Hepatocyte (in vitro differentiated cells): ENCODE measurements around the gene GPD1L. TPM values are rescaled to one million over a fixed set of nuclear protein-coding genes. Genes with fewer than 3 reads are reported as not detected.
"Not testable (repeated sequence)": the region's sequence is repeated elsewhere in the genome, so short reads cannot be mapped to it uniquely, and the experiment has no call there.

Experiments used
- DNase-seq: peaks from one replicate; pipeline ENCODE4 v3.0.0-alpha.2; 2016; ENCODE audit warnings: low spot score
- H2AFZ ChIP-seq: fragments of 200-600 bp; sonication (generic); 2 replicates; pipeline ENCODE4 v1.6.0; 2016; ENCODE audit warnings: antibody characterized with exemption, mild to moderate bottlenecking
- H3K27ac ChIP-seq: fragments of 200-600 bp; sonication (generic); 2 replicates; pipeline ENCODE4 v1.5.1; 2016; ENCODE audit warnings: mild to moderate bottlenecking
- H3K27me3 ChIP-seq: fragments of 200-600 bp; sonication (generic); 2 replicates; pipeline ENCODE4 v1.6.1; 2016
- H3K36me3 ChIP-seq: fragments of 200-600 bp; sonication (generic); replicated peaks from 2 replicates; pipeline ENCODE4 v1.5.1; 2016; ENCODE audit warnings: low read depth; ENCODE audit not compliant: insufficient read depth
- H3K4me1 ChIP-seq: fragments of 200-600 bp; sonication (generic); 2 replicates; pipeline ENCODE4 v1.5.1; 2016; ENCODE audit warnings: mild to moderate bottlenecking, moderate library complexity; ENCODE audit not compliant: insufficient read depth
- H3K4me2 ChIP-seq: fragments of 200-600 bp; sonication (generic); 2 replicates; pipeline ENCODE4 v1.6.0; 2016
- H3K4me3 ChIP-seq: fragments of 200-600 bp; sonication (generic); 2 replicates; pipeline ENCODE4 v1.5.1; 2016; ENCODE audit warnings: mild to moderate bottlenecking
- H3K79me2 ChIP-seq: fragments of 200-600 bp; sonication (generic); 2 replicates; pipeline ENCODE4 v1.6.0; 2017; ENCODE audit warnings: mild to moderate bottlenecking
- H3K9me2 ChIP-seq: fragments of 200-600 bp; sonication (generic); replicated peaks from 2 replicates; pipeline ENCODE4 v1.6.0; 2017; ENCODE audit warnings: mild to moderate bottlenecking; ENCODE audit not compliant: insufficient read depth
- H3K9me3 ChIP-seq: fragments of 200-600 bp; sonication (generic); 2 replicates; pipeline ENCODE4 v1.5.1; 2016; ENCODE audit warnings: low read depth, mild to moderate bottlenecking
- H4K20me1 ChIP-seq: fragments of 200-600 bp; sonication (generic); 2 replicates; pipeline ENCODE4 v1.6.0; 2016; ENCODE audit warnings: mild to moderate bottlenecking; ENCODE audit not compliant: insufficient read depth, poor library complexity, severe bottlenecking
- EZH2 ChIP-seq: fragments of 200-600 bp; sonication (generic); IDR thresholded peaks from 2 replicates; pipeline ENCODE4 v1.6.1; 2016; ENCODE audit warnings: antibody characterized with exemption, mild to moderate bottlenecking, borderline replicate concordance
- EZH2phosphoT487 ChIP-seq: fragments of 200-600 bp; sonication (generic); IDR thresholded peaks from one replicate; pipeline ENCODE4 v1.6.1; 2018; ENCODE audit warnings: antibody characterized with exemption, mild to moderate bottlenecking, low read depth, moderate library complexity; ENCODE audit not compliant: unreplicated experiment, severe bottlenecking
- WGBS: methylation state at CpG from one replicate; pipeline ENCODE4 v1.1.6; 2016; ENCODE audit warnings: low lambda C conversion rate; ENCODE audit errors: missing lambda C conversion rate; 5-methylcytosine and 5-hydroxymethylcytosine counted together
- polyA plus RNA-seq: library from polyadenylated mRNA; unstranded; fragments of >200 nt; fragmentation: Nextera tagmentation; extraction: Ambion mirVana; gene quantifications from 2 replicates; pipeline ENCODE4 v1.2.1, GENCODE V29; 2016
- total RNA-seq: library from RNA; depleted of rRNA; stranded (reverse); fragments of >200 nt; gene quantifications from 2 replicates; pipeline ENCODE4 v1.2.3, GENCODE V29; 2014
- TF ChIP-seq, protein P1 (sequence below): fragments of 200-600 bp; sonication (generic); IDR thresholded peaks from 2 replicates; pipeline ENCODE4 v1.5.1; 2016; ENCODE audit warnings: antibody characterized with exemption, mild to moderate bottlenecking; ENCODE audit not compliant: poor library complexity

Gene GPD1L
- total and polyA plus RNA-seq, 2 experiments from 2014 or later = 6.8 to 15.2 TPM

GRCh38 chr3:32111560-32111959, 5.1 kb downstream of the GPD1L start:
- H4K20me1 ChIP-seq = no peaks in the 10 kb centered on the region
- peaks cover 29% of the 10 kb centered on the region for H3K79me2 ChIP-seq
- no peaks in the 10 kb centered on the region for H3K27me3 ChIP-seq
- H3K9me3 ChIP-seq = no peaks in the 10 kb centered on the region
- no peaks in the 10 kb centered on the region for H3K36me3 ChIP-seq
- H3K9me2 ChIP-seq = no peaks in the 10 kb centered on the region
- no peak overlapping the region for H3K4me2 ChIP-seq
- 96% methylated on average over 2 of the region's 2 CpGs for WGBS
- no peak overlapping the region for H2AFZ ChIP-seq
- DNase-seq = no peak
- no peak overlapping the region for H3K27ac ChIP-seq
- TF ChIP-seq, protein P1, sequence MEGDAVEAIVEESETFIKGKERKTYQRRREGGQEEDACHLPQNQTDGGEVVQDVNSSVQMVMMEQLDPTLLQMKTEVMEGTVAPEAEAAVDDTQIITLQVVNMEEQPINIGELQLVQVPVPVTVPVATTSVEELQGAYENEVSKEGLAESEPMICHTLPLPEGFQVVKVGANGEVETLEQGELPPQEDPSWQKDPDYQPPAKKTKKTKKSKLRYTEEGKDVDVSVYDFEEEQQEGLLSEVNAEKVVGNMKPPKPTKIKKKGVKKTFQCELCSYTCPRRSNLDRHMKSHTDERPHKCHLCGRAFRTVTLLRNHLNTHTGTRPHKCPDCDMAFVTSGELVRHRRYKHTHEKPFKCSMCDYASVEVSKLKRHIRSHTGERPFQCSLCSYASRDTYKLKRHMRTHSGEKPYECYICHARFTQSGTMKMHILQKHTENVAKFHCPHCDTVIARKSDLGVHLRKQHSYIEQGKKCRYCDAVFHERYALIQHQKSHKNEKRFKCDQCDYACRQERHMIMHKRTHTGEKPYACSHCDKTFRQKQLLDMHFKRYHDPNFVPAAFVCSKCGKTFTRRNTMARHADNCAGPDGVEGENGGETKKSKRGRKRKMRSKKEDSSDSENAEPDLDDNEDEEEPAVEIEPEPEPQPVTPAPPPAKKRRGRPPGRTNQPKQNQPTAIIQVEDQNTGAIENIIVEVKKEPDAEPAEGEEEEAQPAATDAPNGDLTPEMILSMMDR = no peak
- TF ChIP-seq EZH2phosphoT487 (no peak), EZH2 (no peak)
- no peak overlapping the region for H3K4me3 ChIP-seq
- H3K4me1 ChIP-seq = peaks cover 16% of the 10 kb centered on the region

DNA sequence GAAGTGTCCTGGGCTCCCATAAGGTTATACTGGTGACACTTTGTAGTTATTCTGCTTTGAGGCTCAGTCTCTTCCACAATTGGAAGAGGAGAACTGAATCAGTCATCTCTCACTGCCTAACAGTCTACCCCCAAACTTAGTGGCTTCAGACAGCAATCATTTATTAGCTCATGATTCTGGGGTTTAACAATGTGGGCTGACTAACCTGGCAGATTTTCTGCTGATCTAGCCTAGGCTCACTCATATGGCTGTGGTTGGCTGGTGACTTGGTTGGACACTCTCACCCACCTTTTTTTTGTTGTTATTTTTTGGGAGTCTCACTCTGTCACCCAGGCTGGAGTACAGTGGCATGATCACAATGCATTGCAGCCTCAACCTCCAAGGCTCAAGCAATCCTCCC, 7.1 kb downstream of the GPD1L start:
- H2AFZ ChIP-seq = no peak overlapping the region
- H3K4me1 ChIP-seq = peaks cover 7% of the 10 kb centered on the region
- no peak overlapping the region for H3K4me3 ChIP-seq
- no peak for DNase-seq
- no peaks in the 10 kb centered on the region for H4K20me1 ChIP-seq
- H3K4me2 ChIP-seq = no peak overlapping the region
- TF ChIP-seq EZH2 (no peak), EZH2phosphoT487 (no peak)
- TF ChIP-seq, protein P1 = no peak
- peaks cover 26% of the 10 kb centered on the region for H3K79me2 ChIP-seq
- no peak overlapping the region for H3K27ac ChIP-seq
- no peaks in the 10 kb centered on the region for H3K36me3 ChIP-seq
- H3K9me3 ChIP-seq = no peaks in the 10 kb centered on the region
- no peaks in the 10 kb centered on the region for H3K27me3 ChIP-seq
- no peaks in the 10 kb centered on the region for H3K9me2 ChIP-seq

- Histone ChIP-seq H3K27ac (no peak overlapping the region), H3K4me3 (no peak overlapping the region), H3K4me1 (peaks cover 7% of the 10 kb centered on the region), H3K79me2 (peaks cover 26% of the 10 kb centered on the region), H3K4me2 (no peak overlapping the region), H3K9me3 (no peaks in the 10 kb centered on the region), H3K9me2 (no peaks in the 10 kb centered on the region), H4K20me1 (no peaks in the 10 kb centered on the region), H3K27me3 (no peaks in the 10 kb centered on the region), H3K36me3 (no peaks in the 10 kb centered on the region), H2AFZ (no peak overlapping the region)
- WGBS = 95% methylated on average over 3 of the region's 3 CpGs
- DNase-seq = no peak
- TF ChIP-seq, protein P1 = no peak
- TF ChIP-seq EZH2phosphoT487 (no peak), EZH2 (no peak)
Measured at GRCh38 chr3:32113981-32114545, 7.6 kb downstream of the GPD1L start.

DNA sequence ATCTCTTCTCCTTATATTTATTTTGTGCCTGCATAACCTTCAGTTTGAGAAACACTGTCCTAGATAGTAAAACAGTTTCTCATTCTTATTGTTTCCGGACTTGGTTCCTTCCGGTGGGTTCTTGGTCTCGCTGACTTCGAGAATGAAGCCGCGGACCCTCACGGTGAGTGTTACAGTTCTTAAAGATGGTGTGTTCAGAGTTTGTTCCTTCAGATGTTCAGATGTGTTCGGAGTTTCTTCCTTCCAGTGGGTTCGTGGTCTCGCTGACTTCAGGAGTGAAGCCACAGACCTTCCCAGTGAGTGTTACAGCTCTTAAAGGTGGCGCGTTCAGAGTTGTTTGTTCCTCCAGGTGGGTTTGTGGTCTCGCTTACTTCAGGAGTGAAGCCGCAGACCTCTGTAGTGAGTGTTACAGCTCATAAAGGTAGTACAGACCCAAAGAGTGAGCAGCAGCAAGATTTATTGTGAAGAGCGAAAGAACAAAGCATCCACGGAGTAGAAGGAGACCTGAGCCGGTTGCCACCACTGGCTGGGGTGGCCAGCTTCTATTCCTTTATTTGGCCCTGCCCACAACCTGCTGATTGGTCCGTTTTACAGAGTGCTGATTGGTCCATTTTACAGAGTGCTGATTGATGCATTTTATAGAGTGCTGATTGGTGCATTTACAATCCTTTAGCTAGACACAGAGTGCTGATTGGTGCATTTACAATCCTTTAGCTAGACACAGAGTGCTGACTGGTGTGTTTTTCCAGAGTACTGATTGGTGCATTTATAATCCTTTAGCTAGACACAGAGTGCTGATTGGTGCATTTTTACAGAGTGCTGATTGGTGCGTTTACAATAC, 8.3 kb downstream of the GPD1L start:
- WGBS = 92% methylated on average over 19 of the region's 19 CpGs
- H3K9me3 ChIP-seq, H3K27ac ChIP-seq, H3K4me1 ChIP-seq, H3K36me3 ChIP-seq, H3K27me3 ChIP-seq, DNase-seq, H2AFZ ChIP-seq, H3K4me3 ChIP-seq, H4K20me1 ChIP-seq, H3K4me2 ChIP-seq, H3K9me2 ChIP-seq: not testable (repeated sequence)
- H3K79me2 ChIP-seq = peaks cover 30% of the 10 kb centered on the region
